NK-92 treated with Interleukin-12 subunit alpha and Interleukin-12 subunit beta, amount 100 ng/mL, for 24 hours (cell line): ENCODE data around the gene RNLS.

Source experiments
- DNase-seq: peaks from one replicate; lab custom pipeline; 2025; lab: John Stamatoyannopoulos, UW

Gene RNLS

DNA sequence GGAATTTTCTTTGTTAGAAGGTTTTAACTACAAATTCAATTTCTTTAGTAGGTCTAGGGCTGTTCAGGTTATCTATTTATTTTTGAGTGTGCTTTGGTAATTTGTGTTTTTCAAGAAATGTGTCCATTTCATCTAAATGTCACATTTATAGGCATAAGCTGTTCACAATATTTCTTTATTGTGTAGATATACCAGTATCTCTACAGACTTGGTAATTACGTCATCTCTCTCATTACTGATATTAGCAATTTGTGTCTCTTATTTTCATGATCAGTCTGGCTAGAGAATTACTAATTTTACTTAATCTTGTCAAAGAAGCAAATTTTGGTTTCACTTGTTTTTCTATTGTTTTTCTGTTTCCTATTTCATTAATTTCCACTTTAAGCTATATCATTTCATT is 152.0 kb downstream of the RNLS start:
- no peak for DNase-seq

DNA sequence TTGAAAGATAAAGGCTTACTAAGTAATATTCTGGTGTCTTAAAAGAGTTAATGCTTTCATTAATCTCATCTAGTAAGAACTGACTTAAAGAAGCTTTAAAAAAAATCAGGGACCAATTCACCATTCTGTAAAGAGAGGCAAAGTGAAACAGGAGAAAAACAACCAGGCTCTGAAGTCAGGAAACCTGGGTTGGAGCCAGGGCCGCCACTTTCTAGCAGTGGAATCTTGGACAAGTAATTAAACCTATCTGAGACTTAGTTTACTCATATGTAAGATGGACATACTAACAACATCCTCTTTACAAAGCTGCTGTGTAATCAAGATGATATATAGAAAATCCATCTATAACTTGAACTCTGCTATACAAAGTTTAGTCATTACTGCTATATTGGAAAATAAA is 154.1 kb downstream of the RNLS start:
- DNase-seq: no peak

DNA sequence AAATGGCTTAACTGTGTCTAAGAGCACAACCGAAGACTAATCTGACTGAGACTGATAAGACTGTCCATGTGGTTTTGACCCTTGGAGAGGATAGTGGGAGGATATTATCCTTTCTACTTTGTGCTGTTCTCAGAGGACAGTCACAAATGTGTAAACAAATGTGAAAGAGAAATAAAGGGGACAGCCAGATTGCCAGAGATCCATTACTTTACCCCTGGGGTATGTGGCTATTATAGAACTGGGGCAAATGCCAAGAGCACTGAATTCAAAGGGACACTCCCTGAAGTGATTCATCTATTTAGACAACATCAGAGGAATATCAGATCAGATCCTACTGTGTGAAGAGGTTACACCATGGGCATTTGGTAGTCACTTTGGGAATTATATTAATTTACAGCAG is 154.7 kb downstream of the RNLS start:
- no peak for DNase-seq

DNA sequence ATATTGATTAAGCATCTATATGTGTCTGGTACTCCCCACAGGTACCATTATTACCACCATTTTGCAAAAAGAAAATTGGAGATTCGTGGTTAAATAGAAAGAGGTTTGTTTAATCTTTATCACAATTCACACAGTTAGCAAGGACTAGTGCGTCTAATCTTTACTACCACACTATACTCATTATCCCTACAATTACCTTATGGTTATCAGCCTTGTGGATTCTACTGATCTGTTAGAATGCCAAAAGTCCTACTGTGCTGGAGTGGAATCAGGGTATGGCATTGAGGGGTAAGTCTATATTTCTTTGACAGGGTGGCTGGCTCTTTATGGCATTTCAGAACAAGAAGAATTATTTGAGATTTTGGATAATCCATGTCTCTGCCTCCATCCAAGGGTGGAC is 156.1 kb downstream of the RNLS start:
- no peak for DNase-seq

DNA sequence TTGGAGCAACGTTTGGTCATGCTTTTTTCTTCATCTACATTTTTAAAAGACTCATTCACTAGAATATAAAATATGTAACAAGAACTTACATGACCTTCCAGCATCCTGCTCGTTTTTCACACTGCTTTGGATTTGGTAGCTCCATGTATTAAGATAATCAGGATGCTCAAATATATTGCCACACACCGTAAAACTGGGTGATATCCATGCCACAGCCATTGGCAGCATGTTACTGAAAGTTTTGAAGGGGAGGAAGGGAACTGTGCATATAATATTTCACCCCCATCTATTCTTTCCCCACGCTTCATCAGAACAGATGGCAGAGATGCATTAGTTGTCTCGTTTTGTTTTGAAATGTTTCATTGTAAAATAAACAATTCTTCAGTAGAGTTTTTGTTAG is 158.2 kb downstream of the RNLS start:
- no peak for DNase-seq

DNA sequence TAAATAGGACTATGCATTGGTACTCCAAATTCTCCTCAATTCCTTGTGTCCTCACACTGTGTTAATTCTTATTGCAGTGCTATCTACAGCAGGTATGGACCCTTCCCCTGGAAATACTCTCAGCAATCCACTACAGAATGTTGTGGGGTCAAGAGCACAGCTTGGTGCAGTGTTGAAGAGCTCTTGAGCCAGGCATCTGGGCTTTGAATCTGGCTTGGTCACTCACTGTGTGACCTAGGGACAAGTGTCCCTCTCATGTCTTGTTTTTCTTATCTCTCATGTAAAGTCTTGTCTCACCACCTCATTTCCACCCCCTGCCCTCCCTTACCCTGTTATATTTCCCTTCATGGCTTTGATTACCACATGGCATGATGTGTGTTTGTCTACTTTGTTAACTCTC is 159.4 kb downstream of the RNLS start:
- DNase-seq: no peak

DNA sequence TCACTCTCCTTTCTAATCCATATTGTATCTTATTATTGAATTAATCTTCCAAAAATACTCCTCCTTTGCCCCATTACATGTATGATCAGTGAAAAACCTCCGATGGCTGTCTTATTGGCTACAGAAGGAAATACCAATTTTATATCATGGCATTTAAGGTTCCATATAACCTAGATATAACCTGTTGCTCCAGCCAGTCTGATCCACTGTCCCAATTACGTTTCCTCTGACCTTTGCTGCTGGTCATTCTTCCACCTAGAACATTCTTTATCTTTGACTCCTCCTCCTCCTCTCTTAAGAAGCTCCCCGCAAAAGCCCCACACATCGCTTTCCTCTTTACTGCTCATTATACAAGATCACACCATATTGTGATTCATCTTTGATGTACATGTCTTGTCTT is 161.5 kb downstream of the RNLS start:
- no peak for DNase-seq

GRCh38 chr10:88418871-88419270 is 164.2 kb downstream of the RNLS start:
- no peak for DNase-seq

GRCh38 chr10:88417387-88418030 is 165.6 kb downstream of the RNLS start:
- no peak for DNase-seq

- no peak for DNase-seq
Observed at GRCh38 chr10:88416801-88417200, 166.3 kb downstream of the RNLS start.

DNA sequence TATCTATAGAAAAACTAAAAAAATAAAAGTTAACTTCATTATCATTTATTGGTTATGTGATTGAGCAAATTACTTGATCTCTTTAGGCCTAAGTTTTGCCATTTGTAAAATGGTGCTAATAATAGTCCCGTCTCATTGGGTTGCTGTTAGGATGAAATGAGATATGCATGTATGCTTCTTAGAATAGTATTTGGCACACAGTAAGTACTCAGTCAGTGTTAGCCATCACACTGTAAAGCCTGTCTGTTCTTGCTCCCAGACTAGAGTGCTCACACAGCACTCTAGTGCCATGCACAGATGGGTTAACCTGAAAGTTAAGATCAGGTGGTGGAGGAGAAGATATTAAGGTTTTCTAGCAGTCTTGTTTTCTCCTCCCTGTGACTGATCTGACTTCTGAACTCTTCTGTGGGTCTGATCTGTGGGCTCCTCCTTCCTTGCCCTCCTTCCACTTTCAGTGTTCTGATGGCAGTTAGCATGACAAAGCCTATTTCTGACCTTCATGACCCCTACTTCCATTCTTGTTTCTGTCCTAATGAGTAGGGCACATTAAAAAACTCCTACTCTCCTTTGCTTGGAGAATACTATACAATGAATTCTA is 167.5 kb downstream of the RNLS start:
- DNase-seq: no peak

DNA sequence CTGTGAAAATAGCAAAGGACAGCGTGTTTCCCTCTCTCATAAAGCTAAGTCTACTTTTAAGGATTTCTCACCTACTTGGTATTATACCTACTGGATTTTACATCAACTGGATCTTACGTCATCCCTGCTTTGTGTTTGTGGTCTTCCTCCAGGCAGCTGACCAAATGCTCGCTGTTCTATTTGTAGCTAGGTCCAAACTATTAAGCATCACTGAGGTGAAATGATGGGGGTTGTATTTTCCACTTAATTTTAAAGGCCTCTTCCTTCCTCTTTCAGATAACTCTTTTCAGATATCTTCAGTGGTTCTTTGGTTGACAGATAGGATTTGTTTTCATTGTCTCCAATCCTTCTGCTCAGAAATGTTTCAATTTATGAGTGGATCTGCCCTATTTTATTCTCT is 169.7 kb downstream of the RNLS start:
- no peak for DNase-seq

DNA sequence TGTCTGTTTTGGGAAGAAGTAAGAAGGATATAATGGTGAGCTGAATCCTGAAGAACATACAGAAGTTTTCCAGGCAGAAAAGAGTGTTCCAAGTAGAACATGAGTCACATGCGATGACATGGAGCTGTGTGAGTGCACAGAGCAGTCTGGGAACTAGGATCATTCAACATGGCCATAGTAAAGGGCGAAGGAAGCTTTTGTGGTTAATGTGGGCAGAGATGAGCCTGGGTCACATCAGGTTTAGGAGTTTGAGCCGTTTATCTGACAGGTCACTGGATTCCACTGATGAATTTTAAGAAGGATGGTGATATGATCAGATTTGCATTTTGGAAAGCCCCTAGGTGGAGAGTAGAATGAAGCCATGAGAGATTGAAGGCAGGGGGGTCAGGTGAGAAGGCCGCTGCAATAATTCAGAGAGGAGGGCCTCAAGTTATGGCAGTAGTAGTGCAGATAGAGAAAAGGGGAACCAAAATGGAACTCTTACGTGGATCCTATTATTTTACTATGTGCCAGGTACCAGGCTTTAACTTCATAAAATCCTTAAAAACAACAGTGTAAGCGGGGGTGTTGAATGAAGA is 171.3 kb downstream of the RNLS start:
- DNase-seq: no peak

GRCh38 chr10:88409824-88410223 is 173.3 kb downstream of the RNLS start:
- DNase-seq: no peak

GRCh38 chr10:88409236-88409635 is 173.9 kb downstream of the RNLS start:
- no peak for DNase-seq

- no peak for DNase-seq
Observed at GRCh38 chr10:88408096-88408495, 175.0 kb downstream of the RNLS start.

- no peak for DNase-seq
Observed at GRCh38 chr10:88404133-88404532, 179.0 kb downstream of the RNLS start.

DNA sequence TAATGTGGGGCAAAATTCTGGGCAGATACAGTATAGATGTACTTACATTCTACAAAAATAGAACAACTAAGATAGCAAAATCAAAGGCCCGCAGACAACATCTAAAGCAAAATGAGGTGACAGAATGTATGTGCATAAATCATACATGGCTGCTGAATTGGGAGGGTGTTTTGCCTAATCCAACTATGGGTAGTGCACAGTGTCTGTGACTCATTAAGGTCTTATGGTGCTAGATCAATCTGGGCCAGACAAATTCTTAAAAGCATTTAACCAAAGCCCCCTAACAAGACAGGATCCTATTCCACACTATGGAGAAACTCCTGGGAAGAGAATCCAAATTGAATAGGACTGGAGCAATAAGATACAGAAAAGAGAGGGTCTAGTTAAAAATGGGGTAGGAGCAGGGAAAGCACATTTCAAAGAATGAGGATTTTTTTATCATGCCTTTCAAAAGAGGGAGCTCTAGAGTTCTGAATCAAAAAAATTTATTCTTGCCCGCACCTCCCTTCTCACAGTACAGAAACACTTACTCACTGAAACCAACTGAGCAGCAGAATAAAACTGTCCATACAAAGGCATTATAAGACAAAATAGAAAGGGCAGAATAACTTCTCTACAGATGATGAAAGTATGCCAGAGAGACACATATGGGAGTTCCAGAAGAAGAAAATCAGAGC is 181.3 kb downstream of the RNLS start:
- DNase-seq: no peak

DNA sequence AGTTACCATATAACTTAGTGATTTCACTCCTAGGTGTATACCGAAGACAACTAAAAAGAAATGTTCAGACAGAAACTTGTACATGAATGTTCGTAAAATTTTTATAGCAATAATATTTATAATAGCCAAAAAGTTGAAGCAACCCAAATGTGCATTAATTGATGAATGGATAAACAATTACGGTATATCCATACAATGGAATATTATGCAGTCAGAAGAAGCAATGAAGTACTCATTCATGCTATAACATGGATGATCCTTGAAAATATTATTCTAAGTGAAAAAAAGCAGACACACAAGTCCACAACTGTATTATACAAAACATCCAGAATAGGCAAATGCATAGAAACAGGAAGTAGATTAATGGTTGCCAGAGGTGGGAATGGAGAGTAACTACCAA is 183.9 kb downstream of the RNLS start:
- no peak for DNase-seq

DNA sequence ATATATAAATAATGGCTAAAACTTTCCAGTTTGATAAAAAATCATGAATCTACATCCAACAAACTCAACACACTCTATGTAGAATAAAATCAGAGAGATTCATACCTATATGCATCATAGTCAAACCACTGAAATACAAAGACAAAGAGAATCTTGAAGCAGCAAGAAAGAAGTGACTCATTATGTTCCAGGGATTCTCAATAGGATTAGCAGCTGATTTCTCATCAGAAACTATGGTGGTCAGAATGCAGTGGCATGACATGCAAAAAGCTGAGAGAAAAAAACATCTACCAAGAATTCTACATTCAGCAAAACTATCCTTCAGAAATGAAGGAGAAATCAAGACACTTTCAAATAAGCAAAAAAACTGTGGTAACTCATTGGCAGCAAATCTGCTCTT is 187.4 kb downstream of the RNLS start:
- no peak for DNase-seq

DNA sequence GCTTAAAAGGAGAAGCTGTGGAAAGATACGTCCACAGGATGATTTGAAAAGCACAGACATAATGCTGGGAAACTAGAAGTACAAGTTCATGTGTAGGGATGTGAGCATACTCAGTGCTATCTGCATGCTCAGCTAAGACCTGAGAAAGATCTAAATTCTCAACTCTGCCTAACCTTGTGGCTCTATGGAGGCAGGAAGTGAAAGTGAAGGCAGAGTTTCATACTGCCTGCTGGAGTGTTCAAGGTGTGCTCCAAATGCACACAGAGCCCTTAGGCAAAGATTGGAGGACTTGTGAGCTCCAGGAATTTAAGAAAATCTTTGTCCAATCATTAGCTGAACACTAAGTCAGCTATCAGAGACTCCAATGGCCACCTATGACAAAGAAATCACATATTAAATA is 190.9 kb downstream of the RNLS start:
- DNase-seq: no peak

GRCh38 chr10:88390041-88390440 is 193.1 kb downstream of the RNLS start:
- no peak for DNase-seq

DNA sequence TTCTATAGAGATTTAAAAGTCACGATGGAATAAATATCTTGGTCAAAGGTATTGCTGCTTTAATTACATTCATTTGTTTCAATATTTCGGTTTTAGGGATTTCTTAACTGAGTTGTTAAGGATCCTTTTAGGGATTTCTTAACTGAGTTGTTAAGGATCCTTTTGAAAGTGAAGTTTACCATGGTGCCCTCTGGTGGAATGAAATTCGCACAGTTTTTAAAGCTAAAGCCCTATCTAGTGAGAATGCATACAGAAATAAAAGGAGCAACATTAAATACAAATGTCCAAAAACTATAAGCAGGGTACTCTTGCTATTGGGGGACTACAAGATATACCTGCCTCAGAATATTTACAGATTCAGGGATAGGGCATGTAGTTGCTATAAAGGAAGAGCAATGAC is 193.7 kb downstream of the RNLS start:
- no peak for DNase-seq
